ENCODE data around the gene GRIFIN.

The GRIFIN gene

DNA sequence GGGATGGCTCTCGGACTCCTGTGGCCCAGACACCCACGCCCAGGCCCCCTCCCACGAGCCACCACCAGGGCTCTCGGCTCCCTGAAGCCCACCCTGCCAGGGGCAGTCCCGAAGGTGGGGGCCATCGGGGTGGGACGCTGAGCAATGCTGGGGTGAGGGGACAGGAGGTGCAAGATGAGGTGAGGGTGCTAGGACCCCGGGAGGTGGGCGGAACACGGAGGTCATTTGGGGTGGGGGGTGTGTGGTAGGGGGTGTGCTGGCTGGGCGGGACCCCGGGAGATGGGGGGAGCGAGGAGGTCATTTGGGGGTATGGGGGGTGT, 26.4 kb upstream of the GRIFIN start:
- H3K27ac ChIP-seq, result no peak overlapping the region
- no peak for DNase-seq (ENCODE audit: low spot score)
- no peak overlapping the region for H3K4me3 ChIP-seq
- TF ChIP-seq, protein P1, sequence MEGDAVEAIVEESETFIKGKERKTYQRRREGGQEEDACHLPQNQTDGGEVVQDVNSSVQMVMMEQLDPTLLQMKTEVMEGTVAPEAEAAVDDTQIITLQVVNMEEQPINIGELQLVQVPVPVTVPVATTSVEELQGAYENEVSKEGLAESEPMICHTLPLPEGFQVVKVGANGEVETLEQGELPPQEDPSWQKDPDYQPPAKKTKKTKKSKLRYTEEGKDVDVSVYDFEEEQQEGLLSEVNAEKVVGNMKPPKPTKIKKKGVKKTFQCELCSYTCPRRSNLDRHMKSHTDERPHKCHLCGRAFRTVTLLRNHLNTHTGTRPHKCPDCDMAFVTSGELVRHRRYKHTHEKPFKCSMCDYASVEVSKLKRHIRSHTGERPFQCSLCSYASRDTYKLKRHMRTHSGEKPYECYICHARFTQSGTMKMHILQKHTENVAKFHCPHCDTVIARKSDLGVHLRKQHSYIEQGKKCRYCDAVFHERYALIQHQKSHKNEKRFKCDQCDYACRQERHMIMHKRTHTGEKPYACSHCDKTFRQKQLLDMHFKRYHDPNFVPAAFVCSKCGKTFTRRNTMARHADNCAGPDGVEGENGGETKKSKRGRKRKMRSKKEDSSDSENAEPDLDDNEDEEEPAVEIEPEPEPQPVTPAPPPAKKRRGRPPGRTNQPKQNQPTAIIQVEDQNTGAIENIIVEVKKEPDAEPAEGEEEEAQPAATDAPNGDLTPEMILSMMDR (IDR thresholded peaks at IDR 0.05), result no peak

DNA sequence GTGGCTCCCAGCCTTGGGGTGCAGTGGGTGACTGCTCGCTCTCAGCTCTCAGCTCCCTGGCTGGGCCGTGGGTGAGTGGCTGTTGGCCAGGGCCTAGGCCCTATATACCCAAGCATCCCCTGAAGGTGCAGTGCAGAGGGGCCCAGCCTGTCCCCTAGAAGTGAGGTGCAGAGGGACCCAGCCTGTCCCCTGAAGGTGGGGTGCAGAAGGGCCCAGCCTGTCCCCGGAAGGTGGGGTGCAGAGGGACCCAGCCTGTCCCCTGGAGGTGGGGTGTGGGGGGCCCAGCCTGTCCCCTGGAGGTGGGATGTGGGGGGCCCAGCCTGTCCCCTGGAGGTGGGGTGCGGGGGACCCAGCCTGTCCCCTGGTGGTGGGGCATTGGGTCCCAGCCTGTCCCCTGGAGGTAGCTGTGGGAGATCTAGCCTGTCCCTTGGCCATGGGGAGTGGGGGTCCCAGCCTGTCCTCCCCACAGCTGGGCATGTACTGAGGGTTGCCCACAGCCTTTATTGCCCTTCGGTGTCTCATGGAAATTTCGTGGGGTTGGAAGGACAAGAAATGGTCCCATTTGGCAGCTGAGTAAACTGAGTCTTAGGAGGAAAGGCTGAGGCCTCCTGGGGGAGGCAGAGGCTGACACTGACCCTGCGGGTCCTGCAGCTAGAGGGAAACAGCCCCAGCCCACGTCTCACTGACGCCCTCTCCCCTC, 25.9 kb upstream of the GRIFIN start:
- DNase-seq (ENCODE audit: low spot score), result no peak
- Histone ChIP-seq H3K4me3 (no peak overlapping the region), H3K27ac (no peak overlapping the region)
- TF ChIP-seq, protein P1 (IDR thresholded peaks at IDR 0.05), result no peak

GRCh38 chr7:2500701-2501100, 24.5 kb upstream of the GRIFIN start:
- Histone ChIP-seq H3K4me3 (no peak overlapping the region), H3K27ac (no peak overlapping the region)
- TF ChIP-seq, protein P1 (IDR thresholded peaks at IDR 0.05), result no peak
- no peak for DNase-seq (ENCODE audit: low spot score)

DNA sequence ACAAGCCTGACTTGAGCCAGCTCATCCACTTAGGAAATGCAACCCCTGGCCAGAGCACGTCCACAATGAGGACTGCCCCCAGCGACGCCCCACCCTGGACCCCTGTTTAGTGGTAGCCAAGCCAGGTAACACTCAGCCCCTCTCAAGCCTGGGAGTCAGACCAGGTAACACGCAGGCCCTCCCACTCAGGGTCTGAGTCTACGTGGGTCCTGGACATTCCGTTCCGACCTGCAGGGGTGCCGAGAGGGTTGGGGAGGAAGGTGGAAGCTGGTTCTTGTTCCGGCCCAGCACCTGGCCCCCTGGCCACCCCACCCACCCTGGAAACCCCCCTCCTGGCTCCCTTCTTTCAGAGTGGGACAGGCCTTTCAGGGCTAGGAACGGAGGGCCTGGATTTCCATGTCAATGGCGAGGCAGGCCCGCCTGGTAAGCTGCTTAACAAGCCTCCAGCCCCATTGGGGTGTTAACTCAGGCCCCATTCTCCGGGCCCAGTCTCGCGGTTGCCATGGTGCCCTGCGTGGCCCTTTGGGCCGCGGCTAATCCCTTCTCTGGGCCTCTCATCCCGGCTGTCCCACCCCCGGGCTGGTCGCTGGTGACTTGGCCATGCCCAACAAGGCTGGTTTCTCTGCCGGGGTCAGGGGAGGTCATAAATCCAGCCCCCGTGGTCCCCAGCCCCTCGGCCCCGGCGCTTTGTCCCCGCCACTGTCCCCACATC, 23.7 kb upstream of the GRIFIN start:
- H3K4me3 ChIP-seq, result no peak overlapping the region
- TF ChIP-seq, protein P1 (IDR thresholded peaks at IDR 0.05), result no peak
- no peak overlapping the region for H3K27ac ChIP-seq
- no peak for DNase-seq (ENCODE audit: low spot score)

DNA sequence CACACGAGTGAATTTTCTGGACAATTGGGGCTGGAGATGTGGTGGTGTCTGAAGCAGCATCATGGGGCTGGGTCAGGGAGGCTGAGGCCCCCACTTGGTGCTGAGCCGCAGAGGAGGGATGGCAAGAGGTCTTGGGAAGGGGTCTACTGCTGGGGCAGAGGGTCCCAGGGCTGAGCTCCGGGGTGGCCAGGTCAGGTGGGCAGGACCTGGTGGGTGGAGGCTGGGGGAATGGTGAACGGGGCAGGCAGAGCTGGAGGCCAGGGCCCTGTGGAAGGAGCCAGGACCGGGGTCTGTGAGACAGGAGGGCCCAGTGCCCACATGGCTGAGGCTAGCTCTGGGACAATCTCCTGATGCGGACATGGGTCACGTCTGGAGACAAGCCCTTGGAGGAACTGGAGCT, 23.0 kb upstream of the GRIFIN start:
- no peak for DNase-seq (ENCODE audit: low spot score)
- no peak overlapping the region for H3K4me3 ChIP-seq
- no peak overlapping the region for H3K27ac ChIP-seq
- TF ChIP-seq, protein P1 (IDR thresholded peaks at IDR 0.05), result no peak

DNA sequence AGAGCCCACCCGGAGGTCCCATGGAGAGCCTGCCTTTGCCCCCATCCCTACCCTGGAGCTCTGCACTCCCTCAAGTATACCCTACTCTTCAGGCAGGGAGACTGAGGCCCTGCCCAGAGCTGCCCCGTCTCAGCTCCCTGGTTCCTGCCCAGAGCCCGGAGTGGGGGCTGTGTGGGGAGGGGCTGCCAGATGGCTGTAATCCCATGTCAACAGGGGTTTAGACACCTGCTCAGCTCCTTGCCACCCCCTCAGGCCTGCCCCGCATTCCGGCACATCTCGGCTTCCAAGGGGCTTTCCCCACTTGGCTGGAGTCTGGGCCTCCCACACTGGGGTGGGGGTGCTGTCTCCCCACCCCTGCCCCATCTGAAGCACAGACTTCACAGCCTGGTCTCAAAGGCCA, 22.5 kb upstream of the GRIFIN start:
- H3K27ac ChIP-seq, result no peak overlapping the region
- TF ChIP-seq, protein P1 (IDR thresholded peaks at IDR 0.05), result no peak
- H3K4me3 ChIP-seq, result no peak overlapping the region
- no peak for DNase-seq (ENCODE audit: low spot score)

Measured in coronary artery (tissue), 2 donors.